HEK293 (cell line): ENCODE measurements around the gene NEGR1.

Experiments
- ZNF157 ChIP-seq: fragments of 450-650 bp; formaldehyde crosslinking; IDR thresholded peaks from 2 replicates; pipeline ENCODE4 v1.5.1; 2016; ENCODE audit warnings: missing biosample characterization, missing genetic modification characterization
- ZNF843 ChIP-seq: fragments of 450-650 bp; formaldehyde crosslinking; IDR thresholded peaks from 2 replicates; pipeline ENCODE4 v1.5.1; 2016; ENCODE audit warnings: missing biosample characterization, missing genetic modification characterization
- TF ChIP-seq, protein P1 (sequence below): fragments of 450-650 bp; formaldehyde crosslinking; IDR thresholded peaks from 2 replicates; pipeline ENCODE4 v1.5.1; 2016; ENCODE audit warnings: missing biosample characterization, missing genetic modification characterization

GRCh38 chr1:72050551-72050950 is 231.8 kb downstream of the NEGR1 start:
- TF ChIP-seq ZNF157 (tag by site-specific recombination) (no peak), ZNF843 (tag by site-specific recombination) (no peak)
- TF ChIP-seq, protein P1, sequence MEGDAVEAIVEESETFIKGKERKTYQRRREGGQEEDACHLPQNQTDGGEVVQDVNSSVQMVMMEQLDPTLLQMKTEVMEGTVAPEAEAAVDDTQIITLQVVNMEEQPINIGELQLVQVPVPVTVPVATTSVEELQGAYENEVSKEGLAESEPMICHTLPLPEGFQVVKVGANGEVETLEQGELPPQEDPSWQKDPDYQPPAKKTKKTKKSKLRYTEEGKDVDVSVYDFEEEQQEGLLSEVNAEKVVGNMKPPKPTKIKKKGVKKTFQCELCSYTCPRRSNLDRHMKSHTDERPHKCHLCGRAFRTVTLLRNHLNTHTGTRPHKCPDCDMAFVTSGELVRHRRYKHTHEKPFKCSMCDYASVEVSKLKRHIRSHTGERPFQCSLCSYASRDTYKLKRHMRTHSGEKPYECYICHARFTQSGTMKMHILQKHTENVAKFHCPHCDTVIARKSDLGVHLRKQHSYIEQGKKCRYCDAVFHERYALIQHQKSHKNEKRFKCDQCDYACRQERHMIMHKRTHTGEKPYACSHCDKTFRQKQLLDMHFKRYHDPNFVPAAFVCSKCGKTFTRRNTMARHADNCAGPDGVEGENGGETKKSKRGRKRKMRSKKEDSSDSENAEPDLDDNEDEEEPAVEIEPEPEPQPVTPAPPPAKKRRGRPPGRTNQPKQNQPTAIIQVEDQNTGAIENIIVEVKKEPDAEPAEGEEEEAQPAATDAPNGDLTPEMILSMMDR: no peak
